Measurements from ENCODE around the gene DPYSL3.

- no peak for TF ChIP-seq CTCF (IDR thresholded peaks at IDR 0.05; ENCODE audit: extremely low read depth in 1 of 2, insufficient read depth in 1 of 2, low read depth in 1 of 2, low read length in 2 of 2)
- no peak for TF ChIP-seq POLR2AphosphoS5 (IDR thresholded peaks at IDR 0.05; ENCODE audit: insufficient read depth, low read depth, low read length)
- TF ChIP-seq MAX (IDR thresholded peaks at IDR 0.05; ENCODE audit: insufficient read depth, insufficient read length) = no peak
These were observed 149.1 kb downstream of the DPYSL3 start for GRCh38 chr5:147360816-147361215.
